HG02970 (cell line): Measurements from ENCODE around the gene MACROH2A1.

ENCODE experiments used
- ATAC-seq: cut with Tn5 transposase; IDR thresholded peaks from one replicate; pipeline ENCODE4 v1.9.1; 2021; ENCODE audit warnings: mild to moderate bottlenecking, moderate library complexity, moderate number of reproducible peaks; ENCODE audit not compliant: unreplicated experiment, low FRiP score

The MACROH2A1 gene

DNA sequence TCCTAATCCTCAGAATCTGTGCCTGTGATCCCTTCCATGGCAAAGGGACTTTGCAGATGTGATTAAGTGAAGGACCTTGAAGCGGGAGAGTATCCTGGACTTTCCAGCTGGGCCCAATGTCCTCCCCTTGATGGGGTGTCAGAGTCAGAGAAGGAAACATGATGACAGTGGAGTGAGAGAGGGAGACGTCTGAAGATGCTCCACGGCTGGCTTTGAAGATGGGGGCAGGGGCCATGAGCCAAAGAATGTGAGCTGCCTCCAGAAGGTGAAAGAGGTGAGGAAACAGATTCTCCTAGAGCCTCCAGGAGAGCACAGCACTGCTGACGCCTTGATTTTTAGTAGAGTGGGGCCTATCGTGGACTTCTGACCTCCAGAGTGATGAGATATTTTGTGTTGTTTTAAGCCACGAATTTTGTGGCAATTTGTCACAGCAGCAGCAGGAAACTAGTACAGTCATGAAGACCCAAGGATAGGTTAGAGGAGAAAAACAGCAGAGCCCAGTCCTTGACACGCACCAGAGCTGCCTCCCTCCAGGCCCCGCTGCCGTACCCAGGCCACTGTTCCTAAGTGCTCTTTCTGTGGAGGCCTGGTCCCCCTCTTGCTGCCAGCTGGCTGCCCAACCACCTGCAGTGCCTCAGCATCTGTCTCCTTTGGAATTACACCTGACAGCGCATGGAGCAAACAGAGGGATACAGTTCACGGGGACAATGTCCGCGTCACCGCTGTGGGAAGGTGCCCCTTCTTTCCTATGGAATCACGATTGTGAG is 78.1 kb downstream of the MACROH2A1 start:
- no peak for ATAC-seq

- no peak for ATAC-seq
These were observed 79.0 kb downstream of the MACROH2A1 start for GRCh38 chr5:135319928-135320606.

DNA sequence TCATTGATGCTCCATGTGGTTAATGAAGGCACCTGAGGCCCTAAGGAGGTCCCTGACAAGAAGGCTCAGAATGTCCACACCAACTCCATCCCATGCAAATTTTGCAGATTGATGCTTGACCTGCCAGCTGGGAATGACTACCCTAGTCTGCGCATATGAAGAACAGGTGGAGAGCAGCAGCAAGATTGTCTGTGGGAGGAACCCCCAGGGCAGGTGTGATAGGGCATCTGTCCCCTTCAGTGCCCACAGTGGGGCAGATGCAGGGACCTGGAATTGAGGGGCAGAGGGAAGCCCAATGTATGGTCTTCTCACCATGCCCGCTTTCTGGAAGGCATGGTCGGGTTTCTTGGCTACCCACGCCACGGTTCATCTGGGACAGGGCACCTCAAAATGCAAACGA is 79.6 kb downstream of the MACROH2A1 start:
- ATAC-seq: no peak

- no peak for ATAC-seq
These were observed 80.1 kb downstream of the MACROH2A1 start for GRCh38 chr5:135318924-135319323.

GRCh38 chr5:135318037-135318436 is 81.0 kb downstream of the MACROH2A1 start:
- no peak for ATAC-seq

DNA sequence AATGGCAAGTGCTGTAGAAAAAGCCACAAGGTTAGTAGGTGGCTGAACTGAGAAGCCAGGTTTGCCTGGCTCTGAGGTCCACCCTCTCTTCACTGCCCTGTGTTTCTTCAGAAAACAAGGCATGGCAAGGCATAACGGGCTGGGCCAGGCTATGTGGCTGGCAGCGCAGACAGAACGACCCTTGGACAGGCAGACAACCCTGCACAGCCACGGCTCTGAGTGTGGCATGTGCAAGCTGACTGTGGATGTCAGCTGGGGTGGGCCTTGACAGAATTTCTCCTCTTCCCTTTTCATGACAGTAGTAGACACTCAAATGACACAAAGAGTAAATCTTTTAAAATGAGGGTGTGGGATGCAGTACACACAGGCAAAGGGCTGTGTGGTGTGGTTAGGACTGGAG is 81.7 kb downstream of the MACROH2A1 start:
- ATAC-seq: no peak

DNA sequence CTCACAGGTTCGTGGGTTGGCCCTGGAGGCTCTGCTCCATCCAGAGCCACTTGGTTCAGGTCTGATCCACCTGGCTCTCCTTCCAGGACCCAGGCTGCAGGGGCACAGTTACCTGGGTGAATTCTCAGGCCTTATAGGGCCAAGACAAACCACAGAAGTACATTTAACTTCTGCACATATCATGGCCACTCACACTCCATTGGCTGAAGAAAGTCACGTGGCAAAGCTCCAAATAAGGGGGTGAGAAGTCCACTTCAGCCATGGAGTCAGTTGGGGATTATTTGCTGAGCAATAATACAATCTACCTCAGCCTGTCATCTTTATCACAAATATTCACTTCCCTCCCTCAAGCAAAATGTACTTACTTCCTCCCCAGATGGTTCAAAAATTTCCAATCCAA is 83.6 kb downstream of the MACROH2A1 start:
- ATAC-seq: no peak

- ATAC-seq: no peak
These were observed 85.1 kb downstream of the MACROH2A1 start for GRCh38 chr5:135313946-135314345.

DNA sequence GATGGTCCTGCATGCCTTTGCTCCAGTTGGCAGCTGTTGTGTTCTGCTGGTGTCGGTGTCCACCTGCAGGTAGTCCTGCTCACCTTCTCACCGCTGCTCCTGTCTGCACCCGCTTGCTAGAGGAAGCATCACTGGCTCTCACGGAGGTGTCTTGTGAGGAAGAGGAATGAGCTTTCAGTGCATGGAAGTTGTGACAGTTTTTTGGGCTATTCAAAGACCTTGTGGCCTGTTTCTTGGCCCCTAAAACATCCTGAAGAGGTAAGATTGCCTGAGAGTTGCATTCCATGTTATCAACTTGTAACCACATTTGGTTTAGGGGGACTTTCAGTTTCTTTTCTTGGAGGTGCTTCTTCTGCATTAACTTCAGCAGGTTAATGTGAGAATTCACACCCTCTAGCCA is 85.6 kb downstream of the MACROH2A1 start:
- ATAC-seq: no peak

DNA sequence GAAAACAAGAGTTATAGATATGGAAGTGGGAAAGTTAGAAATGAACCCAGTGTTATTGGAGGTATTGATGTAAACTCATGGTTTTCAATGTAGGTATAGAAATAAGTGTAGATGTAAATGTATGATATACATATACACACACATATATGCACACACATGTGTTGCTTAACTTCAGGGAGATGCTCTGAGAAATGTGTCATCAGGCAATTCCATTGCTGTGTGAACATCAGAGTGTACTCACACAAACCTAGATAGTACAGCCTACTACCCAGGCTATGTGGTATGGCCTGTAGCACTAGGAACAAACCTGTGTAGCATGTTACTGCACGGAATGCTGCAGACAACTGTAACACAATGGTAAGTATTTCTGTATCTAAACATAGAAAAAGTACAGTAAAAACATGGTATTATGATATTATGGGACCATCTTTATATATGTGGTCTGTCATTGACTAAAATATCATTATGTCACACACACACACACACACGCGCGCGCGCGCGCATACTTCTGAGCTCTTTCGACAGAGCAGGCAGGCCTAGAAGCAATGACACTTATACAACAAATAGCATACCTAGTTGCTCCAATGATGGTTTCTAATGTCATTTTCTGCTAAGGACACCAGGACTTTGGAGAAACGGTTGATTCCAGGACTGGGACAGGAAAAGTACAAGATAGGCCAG is 86.6 kb downstream of the MACROH2A1 start:
- no peak for ATAC-seq

DNA sequence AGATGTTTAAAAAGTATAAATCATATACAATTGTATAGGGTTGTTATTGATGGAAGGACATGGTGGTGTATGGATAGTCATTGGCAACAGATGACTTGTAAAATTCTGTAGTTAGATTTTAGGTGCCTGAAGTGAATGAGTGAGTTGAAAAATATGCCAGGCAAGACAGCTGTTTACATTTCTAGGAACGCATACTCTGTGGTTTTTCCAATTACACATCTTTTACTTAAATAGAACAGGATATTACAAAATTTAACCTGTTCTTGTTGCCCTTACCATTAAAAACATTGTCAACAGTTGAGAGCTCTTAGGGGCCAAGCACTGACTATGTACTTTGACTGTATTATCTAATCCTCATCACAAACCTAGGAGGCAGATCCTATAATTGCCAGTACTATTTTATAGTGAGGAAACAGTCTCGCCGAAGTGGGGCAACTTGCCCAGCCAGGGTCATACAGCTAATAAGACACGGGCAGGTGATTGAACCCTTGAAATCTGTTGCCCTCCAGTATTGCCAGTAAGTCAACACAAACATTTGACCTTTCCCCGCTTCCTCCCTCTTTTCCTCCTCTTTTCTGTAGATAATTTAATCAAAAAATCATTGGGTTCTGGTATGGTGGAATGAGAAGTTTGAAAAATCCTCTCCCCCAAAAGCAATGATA is 88.6 kb downstream of the MACROH2A1 start:
- no peak for ATAC-seq

GRCh38 chr5:135309391-135310327 is 89.4 kb downstream of the MACROH2A1 start:
- ATAC-seq: no peak

DNA sequence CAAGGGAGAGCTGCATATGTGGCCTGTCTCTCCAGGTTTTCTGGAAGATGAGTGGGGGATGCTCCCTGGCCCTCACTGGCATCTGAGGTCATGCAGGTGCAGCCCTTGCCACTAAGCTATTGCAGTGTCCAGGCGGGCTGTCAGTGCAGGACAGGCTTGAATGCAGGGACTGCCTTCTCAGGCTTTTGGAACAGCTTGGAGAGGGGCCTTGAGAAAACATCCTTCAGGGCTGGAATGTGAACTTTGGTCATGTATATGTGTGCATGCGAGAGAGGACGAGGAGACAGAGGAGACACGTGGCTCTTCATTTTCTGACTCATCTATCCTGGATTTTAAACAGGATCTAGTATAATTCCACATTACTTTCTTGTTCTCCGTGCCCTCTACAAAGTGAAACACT is 90.3 kb downstream of the MACROH2A1 start:
- ATAC-seq: no peak

GRCh38 chr5:135308245-135308644 is 90.8 kb downstream of the MACROH2A1 start:
- no peak for ATAC-seq

DNA sequence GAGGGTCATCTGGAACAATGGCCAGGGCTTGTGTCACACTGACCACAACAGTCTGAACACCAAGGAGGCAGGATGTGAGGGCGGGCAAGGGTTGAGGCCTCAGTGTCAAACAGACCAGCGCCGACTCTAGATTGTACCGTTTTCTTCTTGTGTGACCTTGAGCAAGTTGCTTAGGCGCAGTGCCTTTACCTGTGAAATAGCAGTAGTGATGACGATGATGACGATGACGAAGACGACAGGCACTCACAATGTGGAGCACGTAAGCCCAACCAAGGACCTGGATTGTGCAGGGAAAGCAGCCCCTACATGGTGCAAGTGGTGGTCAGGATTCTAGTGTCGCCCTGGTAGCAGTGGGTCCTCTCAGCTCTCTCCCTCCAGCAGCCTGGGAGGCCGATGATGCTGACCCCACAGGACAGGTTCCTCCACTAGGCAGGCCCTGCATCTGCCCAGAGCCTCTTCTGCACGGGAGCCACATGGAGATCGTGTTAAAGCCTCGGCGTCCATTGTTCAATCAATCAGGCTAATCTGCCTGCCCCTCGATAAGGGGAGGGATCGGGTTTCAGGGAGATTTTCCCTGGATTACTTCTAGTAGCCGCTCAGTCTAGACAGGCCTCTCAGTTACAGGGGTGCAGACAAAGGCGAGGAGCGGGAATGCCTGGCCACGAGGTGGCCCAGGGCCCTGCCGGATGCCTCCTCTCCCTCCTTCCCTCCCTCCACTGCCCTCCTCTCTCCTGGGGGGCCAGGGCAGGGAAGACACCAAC is 91.7 kb downstream of the MACROH2A1 start:
- ATAC-seq: no peak

DNA sequence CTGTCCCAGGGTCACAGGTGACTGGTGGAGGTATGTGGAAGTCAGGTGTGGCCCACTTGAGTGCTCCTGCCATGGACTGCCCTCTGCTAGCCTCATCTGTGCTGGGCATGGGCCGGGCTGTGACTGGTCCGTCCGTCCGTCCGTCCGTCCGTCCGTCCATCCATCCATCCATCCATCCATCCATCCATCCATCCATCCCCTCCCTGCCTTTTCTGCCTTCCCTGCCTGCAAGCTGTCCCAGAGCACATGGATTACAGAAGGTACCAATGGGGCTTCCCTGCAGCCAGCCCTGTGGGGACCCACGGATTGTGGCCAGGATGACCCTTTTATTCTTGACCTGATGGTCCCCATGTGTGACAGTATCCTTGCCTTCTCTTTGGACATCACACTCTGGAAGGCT is 92.5 kb downstream of the MACROH2A1 start:
- no peak for ATAC-seq

GRCh38 chr5:135304352-135305221 is 94.4 kb downstream of the MACROH2A1 start:
- ATAC-seq: no peak

DNA sequence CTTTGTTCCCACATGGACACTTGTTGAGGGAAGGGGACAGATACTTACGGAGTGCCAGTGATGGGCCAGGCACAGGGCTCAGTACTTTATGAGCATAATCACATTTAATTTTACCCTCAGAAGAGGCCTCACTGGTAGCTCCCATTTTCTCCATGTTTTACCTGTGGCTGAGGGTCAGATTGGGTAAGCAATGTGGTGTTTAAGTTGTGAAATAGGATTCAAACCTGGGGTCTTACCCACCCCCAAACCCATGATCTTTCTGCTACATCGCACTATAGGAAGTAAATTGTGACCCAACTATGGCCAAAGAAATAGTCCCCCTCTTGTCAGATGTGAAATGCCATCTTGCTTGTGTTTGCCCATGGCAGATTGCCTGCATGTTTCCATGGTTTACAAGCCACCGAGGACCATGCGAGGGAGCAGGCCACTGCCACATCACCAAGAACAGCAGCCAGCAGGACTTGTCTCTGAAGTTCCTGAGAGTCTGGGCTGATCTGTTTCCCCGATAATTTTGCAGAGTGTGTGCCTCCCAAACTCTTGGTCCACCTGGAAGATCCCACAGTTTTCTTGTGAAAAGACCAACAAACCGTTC is 95.4 kb downstream of the MACROH2A1 start:
- ATAC-seq: no peak
